IMR-90 (cell line): ENCODE data around the gene UGT1A3. TPM values are rescaled to one million over a fixed set of nuclear protein-coding genes. Genes with fewer than 3 reads are reported as not detected.

Source experiments
- ATAC-seq: fragments of 200-7000 bp; cut with Tn5 transposase; 2 replicates; pipeline ENCODE4 v1.9.1; 2020; ENCODE audit warnings: low read depth, mild to moderate bottlenecking, moderate library complexity
- BruUV-seq: library from RNA; stranded (reverse); fragments of 400-500 nt; replicated peaks from 2 replicates; lab custom pipeline; 2021; lab: Mats Ljungman, UMichigan
- CTCF ChIA-PET: fragments of 300-600 bp; formaldehyde crosslinking; extraction: SDS; loops from one replicate; lab custom pipeline; 2021; ENCODE audit warnings: antibody characterized with exemption; lab: Yijun Ruan, JAX
- POLR2A ChIA-PET: fragments of 300-600 bp; sonication (Branson Sonifier 250); formaldehyde crosslinking; loops from one replicate; lab custom pipeline; 2022; ENCODE audit warnings: antibody characterized with exemption; ENCODE audit not compliant: unreplicated experiment; lab: Charles Lee
- DNase-seq: peaks from one replicate; pipeline ENCODE4 v3.0.0; 2013
- H2AFZ ChIP-seq: replicated peaks from 2 replicates; pipeline ENCODE3; 2013; ENCODE audit warnings: low read length, mild to moderate bottlenecking; ENCODE audit not compliant: poor library complexity
- H2AK5ac ChIP-seq: 2 replicates; pipeline ENCODE4 v1.6.1; 2013; ENCODE audit warnings: low read depth, low read length, inconsistent platforms
- H2AK9ac ChIP-seq: replicated peaks from 2 replicates; pipeline ENCODE3; 2013; ENCODE audit warnings: mild to moderate bottlenecking, low read depth, low read length, moderate library complexity; ENCODE audit not compliant: poor library complexity
- H2BK120ac ChIP-seq: 2 replicates; pipeline ENCODE4 v1.6.1; 2013; ENCODE audit warnings: low read depth, low read length, inconsistent platforms
- H2BK15ac ChIP-seq: 3 replicates; pipeline ENCODE4 v1.6.1; 2013; ENCODE audit warnings: low read depth, low read length, inconsistent platforms
- H2BK20ac ChIP-seq: 2 replicates; pipeline ENCODE4 v1.6.1; 2013; ENCODE audit warnings: low read depth, mild to moderate bottlenecking, inconsistent platforms, low read length, moderate library complexity
- H2BK5ac ChIP-seq: 2 replicates; pipeline ENCODE4 v1.6.1; 2013; ENCODE audit warnings: mild to moderate bottlenecking, low read depth, low read length, inconsistent platforms; ENCODE audit not compliant: poor library complexity, severe bottlenecking
- H3K14ac ChIP-seq: replicated peaks from 2 replicates; pipeline ENCODE4 v1.6.1; 2013; ENCODE audit warnings: low read depth, low read length, inconsistent platforms
- H3K18ac ChIP-seq: 2 replicates; pipeline ENCODE4 v1.6.1; 2013; ENCODE audit warnings: low read depth, low read length, control low read depth
- H3K23ac ChIP-seq: 2 replicates; pipeline ENCODE4 v1.6.1; 2013; ENCODE audit warnings: low read depth, low read length, inconsistent platforms
- H3K27ac ChIP-seq: 2 replicates; pipeline ENCODE4 v1.5.1; 2013; ENCODE audit warnings: mild to moderate bottlenecking, control low read depth, low read length; ENCODE audit not compliant: insufficient read depth
- H3K27me3 ChIP-seq: 2 replicates; pipeline ENCODE4 v1.6.1; 2013; ENCODE audit warnings: low read length; ENCODE audit not compliant: control insufficient read depth, insufficient read depth
- H3K36me3 ChIP-seq: 2 replicates; pipeline ENCODE4 v1.6.1; 2013; ENCODE audit warnings: low read length, mixed read lengths; ENCODE audit not compliant: control insufficient read depth, insufficient read depth
- H3K4ac ChIP-seq: 2 replicates; pipeline ENCODE4 v1.6.1; 2013; ENCODE audit warnings: low read depth, low read length, inconsistent platforms
- H3K4me1 ChIP-seq: 2 replicates; pipeline ENCODE4 v1.6.1; 2013; ENCODE audit warnings: low read length, mixed read lengths; ENCODE audit not compliant: control insufficient read depth, insufficient read depth
- H3K4me2 ChIP-seq: 2 replicates; pipeline ENCODE4 v1.6.1; 2013; ENCODE audit warnings: low read depth, mild to moderate bottlenecking, control low read depth, low read length, moderate library complexity
- H3K4me3 ChIP-seq: 2 replicates; pipeline ENCODE4 v1.5.1; 2013; ENCODE audit warnings: low read depth, mild to moderate bottlenecking, control low read depth, low read length, moderate library complexity; ENCODE audit not compliant: insufficient read depth
- H3K56ac ChIP-seq: 2 replicates; pipeline ENCODE4 v1.6.1; 2013; ENCODE audit warnings: low read length, inconsistent platforms; ENCODE audit not compliant: insufficient read depth; ENCODE audit errors: extremely low read depth
- H3K79me1 ChIP-seq, 2 experiments: 2 replicates each; pipeline ENCODE4 v1.6.1; 2013; ENCODE audit warnings: low read length in 2 of 2, inconsistent platforms in 1 of 2, low read depth in 1 of 2
- H3K9ac ChIP-seq: 2 replicates; pipeline ENCODE4 v1.6.1; 2013; ENCODE audit warnings: low read depth, low read length, control low read depth
- H3K9me1 ChIP-seq: 2 replicates; pipeline ENCODE4 v1.6.1; 2013; ENCODE audit warnings: low read length, inconsistent platforms; ENCODE audit not compliant: insufficient read depth
- H3K9me3 ChIP-seq: 2 replicates; pipeline ENCODE4 v1.6.1; 2013; ENCODE audit warnings: low read length; ENCODE audit not compliant: control insufficient read depth, insufficient read depth
- H4K20me1 ChIP-seq: 2 replicates; pipeline ENCODE4 v1.6.1; 2013; ENCODE audit warnings: low read length, inconsistent platforms; ENCODE audit not compliant: insufficient read depth
- H4K5ac ChIP-seq: 2 replicates; pipeline ENCODE4 v1.6.1; 2013; ENCODE audit warnings: mild to moderate bottlenecking, low read depth, low read length, control low read depth
- H4K8ac ChIP-seq, 2 experiments: 2 replicates each; pipeline ENCODE4 v1.6.1; 2013; ENCODE audit warnings: low read depth in 2 of 2, low read length in 2 of 2, control low read depth in 1 of 2, inconsistent platforms in 1 of 2
- H4K91ac ChIP-seq: 2 replicates; pipeline ENCODE4 v1.6.1; 2013; ENCODE audit warnings: low read depth, low read length, inconsistent platforms; ENCODE audit not compliant: insufficient read depth
- BHLHE40 ChIP-seq: fragments of 150-350 bp; IDR thresholded peaks from 2 replicates; pipeline ENCODE4 v1.6.1; 2016; ENCODE audit warnings: mild to moderate bottlenecking, low read depth, low read length
- CEBPB ChIP-seq: IDR thresholded peaks from 2 replicates; pipeline ENCODE4 v1.6.1; 2012; ENCODE audit warnings: low read depth, low read length, improper control_type of control experiment
- CHD1 ChIP-seq: IDR thresholded peaks from 2 replicates; pipeline ENCODE4 v1.6.1; 2012; ENCODE audit warnings: low read depth, low read length, improper control_type of control experiment
- CTCF ChIP-seq: conservative IDR thresholded peaks from 2 replicates; pipeline ENCODE4 v1.5.1; 2012; ENCODE audit warnings: mild to moderate bottlenecking, low read depth, low read length, improper control_type of control experiment
- ELK1 ChIP-seq: fragments of 150-350 bp; IDR thresholded peaks from 2 replicates; pipeline ENCODE4 v1.6.1; 2016; ENCODE audit warnings: low read depth, mild to moderate bottlenecking, low read length, moderate library complexity, borderline replicate concordance
- FOS ChIP-seq: fragments of 150-350 bp; IDR thresholded peaks from 2 replicates; pipeline ENCODE4 v1.6.1; 2016; ENCODE audit warnings: low read depth, low read length
- MAFK ChIP-seq: IDR thresholded peaks from 2 replicates; pipeline ENCODE4 v1.6.1; 2012; ENCODE audit warnings: low read depth, low read length, improper control_type of control experiment
- MAZ ChIP-seq: IDR thresholded peaks from 2 replicates; pipeline ENCODE4 v1.6.1; 2012; ENCODE audit warnings: low read depth, mild to moderate bottlenecking, low read length, improper control_type of control experiment, moderate library complexity, borderline replicate concordance
- MXI1 ChIP-seq: IDR thresholded peaks from 2 replicates; pipeline ENCODE4 v1.6.1; 2012; ENCODE audit warnings: low read depth, mild to moderate bottlenecking, low read length, moderate library complexity, borderline replicate concordance
- NFE2L2 ChIP-seq: fragments of 150-350 bp; IDR thresholded peaks from 2 replicates; pipeline ENCODE4 v1.6.1; 2016; ENCODE audit warnings: low read depth, mild to moderate bottlenecking, low read length
- POLR2A ChIP-seq: IDR thresholded peaks from 2 replicates; pipeline ENCODE4 v1.6.1; 2012; ENCODE audit warnings: mild to moderate bottlenecking, low read depth, low read length
- RAD21 ChIP-seq: IDR thresholded peaks from 2 replicates; pipeline ENCODE4 v1.6.1; 2012; ENCODE audit warnings: low read length, improper control_type of control experiment
- RCOR1 ChIP-seq: IDR thresholded peaks from 2 replicates; pipeline ENCODE4 v1.6.1; 2012; ENCODE audit warnings: mild to moderate bottlenecking, low read length, improper control_type of control experiment; ENCODE audit not compliant: insufficient replicate concordance
- RFX5 ChIP-seq: IDR thresholded peaks from 2 replicates; pipeline ENCODE4 v1.8.0; 2012; ENCODE audit warnings: low read depth, mild to moderate bottlenecking, low read length, moderate library complexity
- SMC3 ChIP-seq: fragments of 150-350 bp; IDR thresholded peaks from 2 replicates; pipeline ENCODE4 v1.6.1; 2016; ENCODE audit warnings: low read depth, mild to moderate bottlenecking, antibody characterized with exemption, low read length, moderate library complexity
- USF2 ChIP-seq: fragments of 150-350 bp; IDR thresholded peaks from 2 replicates; pipeline ENCODE4 v1.6.1; 2017; ENCODE audit warnings: mild to moderate bottlenecking, antibody characterized with exemption, low read length, low read depth
- WGBS, 2 experiments: methylation state at CpG; one replicate each; pipeline versions ENCODE4 v1.1.5 to v1.1.7; 2013; ENCODE audit warnings: missing lambda C conversion rate in 2 of 2; ENCODE audit not compliant: insufficient read length in 1 of 2; ENCODE audit errors: extremely low coverage in 2 of 2; 5-methylcytosine and 5-hydroxymethylcytosine counted together
- dilution Hi-C: fragments of 300-500 bp; cut with HindIII; formaldehyde crosslinking; loops from one replicate; pipeline ENCODE4 v1.14.3; 2018; ENCODE audit warnings: low sequenced_read_pairs; ENCODE audit not compliant: unreplicated experiment
- in situ Hi-C: fragments of 300-500 bp; cut with MboI; formaldehyde crosslinking; loops from 3 replicates; pipeline ENCODE4 v1.14.3; 2019; ENCODE audit warnings: low sequenced_read_pairs, inconsistent platforms, mixed read lengths
- intact Hi-C: fragments of 100-400 bp; cut with micrococcal nuclease; formaldehyde crosslinking; loops from 2 replicates; pipeline ENCODE4 v1.10.0; 2022
- polyA plus RNA-seq, 3 experiments: library from polyadenylated mRNA; depleted of rRNA; stranded (reverse); fragments of >200 nt; gene quantifications; 2 replicates each; pipeline ENCODE4 v1.2.3, GENCODE V29; 2012; ENCODE audit warnings: low replicate concordance in 1 of 3
- total RNA-seq: library from RNA; depleted of rRNA; stranded (reverse); fragments of >200 nt; gene quantifications from 2 replicates; pipeline ENCODE4 v1.2.3, GENCODE V29; 2012

The UGT1A3 gene
- total and polyA plus RNA-seq, 2 of the 4 experiments (the other 2 are of a cell fraction) = not detected

GRCh38 chr2:233802132-233802815 is 73.4 kb downstream of the UGT1A3 start:
- no peak for TF ChIP-seq POLR2A
- no peak for TF ChIP-seq MAFK
- TF ChIP-seq CHD1 = no peak
- no peak for TF ChIP-seq NFE2L2
- no peak for TF ChIP-seq RFX5
- no peak for TF ChIP-seq SMC3
- no peak for TF ChIP-seq CEBPB
- no peak for TF ChIP-seq MAZ
- no peak for TF ChIP-seq RCOR1
- TF ChIP-seq FOS = no peak
- TF ChIP-seq BHLHE40 = no peak
- TF ChIP-seq ELK1 = no peak
- TF ChIP-seq CTCF = no peak
- no peak for TF ChIP-seq RAD21
- TF ChIP-seq MXI1 = no peak
- no peak for TF ChIP-seq USF2
- no peak overlapping the region for H3K18ac ChIP-seq
- no peak overlapping the region for H3K23ac ChIP-seq
- DNase-seq (no peak), ATAC-seq (no peak)
- no peaks in the 10 kb centered on the region for H4K20me1 ChIP-seq
- H4K91ac ChIP-seq = no peak overlapping the region
- ChIA-PET CTCF (no interaction called here), POLR2A (no interaction called here)
- BruUV-seq = no TSS peak
- no peak overlapping the region for H3K4me3 ChIP-seq
- H2BK5ac ChIP-seq = no peak overlapping the region
- no peaks in the 10 kb centered on the region for H3K4me1 ChIP-seq
- H3K36me3 ChIP-seq = no peaks in the 10 kb centered on the region
- H3K9me1 ChIP-seq = no peaks in the 10 kb centered on the region
- H2AK5ac ChIP-seq = no peak overlapping the region
- H2AK9ac ChIP-seq = no peak overlapping the region
- in situ Hi-C loops (no loop called here), intact Hi-C loops (no loop called here), dilution Hi-C loops (no loop called here)
- no peak overlapping the region for H3K27ac ChIP-seq
- no peaks in the 10 kb centered on the region for H3K79me1 ChIP-seq
- H2BK15ac ChIP-seq = no peak overlapping the region
- no peaks in the 10 kb centered on the region; the same call in 1 of the 2 replicates for H3K9me3 ChIP-seq
- H2BK20ac ChIP-seq = no peak overlapping the region
- H2BK120ac ChIP-seq = no peak overlapping the region
- no CpG with 5 or more reads among the region's 3 CpGs for WGBS, 2 experiments
- no peak overlapping the region for H3K56ac ChIP-seq
- no peak overlapping the region for H3K14ac ChIP-seq
- no peak overlapping the region for H3K4me2 ChIP-seq
- H3K27me3 ChIP-seq = peaks cover 19% of the 10 kb centered on the region
- H4K5ac ChIP-seq = no peak overlapping the region
- H4K8ac ChIP-seq = no peak overlapping the region
- H2AFZ ChIP-seq = no peak overlapping the region
- H3K9ac ChIP-seq = no peak overlapping the region
- H3K4ac ChIP-seq = no peak overlapping the region
